ENCODE results near the gene ZNF320. TPM values are rescaled to one million over a fixed set of nuclear protein-coding genes. Genes with fewer than 3 reads are reported as not detected.

Gene ZNF320
- total and polyA plus RNA-seq, 10 of the 15 experiments (the other 5 are each of a cell fraction or from before 2014, with no cell fraction given) = 0.48 to 9.3 (median 1.3) TPM

GRCh38 chr19:52941941-52942385 is 44.5 kb upstream of the ZNF320 start:
- peak; percentile 62 for ATAC-seq
- H3K9me3 ChIP-seq (replicated peaks; ENCODE audit: control insufficient read depth, insufficient read depth, low read length) = no peaks in the 10 kb centered on the region; the same call in 1 of the 3 replicates
- no peak for DNase-seq (ENCODE audit: low read depth, low spot score)
- SMC1A ChIA-PET (ENCODE audit: uncharacterized antibody, unreplicated experiment) = no interaction called here
- H3K4me2 ChIP-seq (ENCODE audit: control insufficient read depth, insufficient read depth) = peak overlapping the region; percentile 79
- RAD21 ChIA-PET (ENCODE audit: unreplicated experiment) = no interaction called here
- H4K20me1 ChIP-seq (ENCODE audit: control insufficient read depth, insufficient read depth) = no peaks in the 10 kb centered on the region
- peak overlapping the region; percentile 84 for H3K9ac ChIP-seq (ENCODE audit: control insufficient read depth, insufficient read depth, low read length)
- WGBS (ENCODE audit: insufficient coverage, insufficient replicate concordance, low lambda C conversion rate, missing lambda C conversion rate) = 4% methylated on average over 26 of the region's 26 CpGs
- peaks cover 0 to under 1% of the 10 kb centered on the region in 2 experiments; a peak in 1 of 4 replicates for H3K36me3 ChIP-seq (ENCODE audit: control insufficient read depth in 2 of 2, insufficient read depth in 2 of 2, low read length in 1 of 2)
- peak overlapping the region; percentile 70 for H3K4me3 ChIP-seq
- H3K79me2 ChIP-seq (ENCODE audit: control insufficient read depth, insufficient read depth, low read length) = peaks cover 4% of the 10 kb centered on the region
- FAIRE-seq = no peak
- BruUV-seq (replicated peaks) = TSS peak; percentile 84
- POLR2A ChIA-PET = interaction anchor here (0.7 kb wide), 1 partner anchor 20 kb away, joined by 4 read pairs; no protein-coding TSS in a partner anchor
- H3K27ac ChIP-seq (ENCODE audit: control insufficient read depth, insufficient read depth) = peak overlapping the region; percentile 77
- TF ChIP-seq TBL1XR1 (IDR thresholded peaks at IDR 0.05; ENCODE audit: low read depth, low read length) = no peak
- TF ChIP-seq, protein P1, sequence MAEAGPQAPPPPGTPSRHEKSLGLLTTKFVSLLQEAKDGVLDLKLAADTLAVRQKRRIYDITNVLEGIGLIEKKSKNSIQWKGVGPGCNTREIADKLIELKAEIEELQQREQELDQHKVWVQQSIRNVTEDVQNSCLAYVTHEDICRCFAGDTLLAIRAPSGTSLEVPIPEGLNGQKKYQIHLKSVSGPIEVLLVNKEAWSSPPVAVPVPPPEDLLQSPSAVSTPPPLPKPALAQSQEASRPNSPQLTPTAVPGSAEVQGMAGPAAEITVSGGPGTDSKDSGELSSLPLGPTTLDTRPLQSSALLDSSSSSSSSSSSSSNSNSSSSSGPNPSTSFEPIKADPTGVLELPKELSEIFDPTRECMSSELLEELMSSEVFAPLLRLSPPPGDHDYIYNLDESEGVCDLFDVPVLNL (IDR thresholded peaks at IDR 0.05; ENCODE audit: low read depth, low read length) = peak; percentile 60; the same call in 1 of the 2 replicates
- TF ChIP-seq, protein P2, sequence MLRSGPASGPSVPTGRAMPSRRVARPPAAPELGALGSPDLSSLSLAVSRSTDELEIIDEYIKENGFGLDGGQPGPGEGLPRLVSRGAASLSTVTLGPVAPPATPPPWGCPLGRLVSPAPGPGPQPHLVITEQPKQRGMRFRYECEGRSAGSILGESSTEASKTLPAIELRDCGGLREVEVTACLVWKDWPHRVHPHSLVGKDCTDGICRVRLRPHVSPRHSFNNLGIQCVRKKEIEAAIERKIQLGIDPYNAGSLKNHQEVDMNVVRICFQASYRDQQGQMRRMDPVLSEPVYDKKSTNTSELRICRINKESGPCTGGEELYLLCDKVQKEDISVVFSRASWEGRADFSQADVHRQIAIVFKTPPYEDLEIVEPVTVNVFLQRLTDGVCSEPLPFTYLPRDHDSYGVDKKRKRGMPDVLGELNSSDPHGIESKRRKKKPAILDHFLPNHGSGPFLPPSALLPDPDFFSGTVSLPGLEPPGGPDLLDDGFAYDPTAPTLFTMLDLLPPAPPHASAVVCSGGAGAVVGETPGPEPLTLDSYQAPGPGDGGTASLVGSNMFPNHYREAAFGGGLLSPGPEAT (IDR thresholded peaks at IDR 0.05; ENCODE audit: low read depth) = 0 out of 2 replicates have a peak, but pooled peaks have one; percentile 11
- H2AFZ ChIP-seq (ENCODE audit: control insufficient read depth, low read depth, low read length) = peak overlapping the region; percentile 20
- intact Hi-C loops (cut with micrococcal nuclease; ENCODE audit: unreplicated experiment) (no loop called here), in situ Hi-C loops (cut with MboI) (loop anchor here (5.0 kb wide), 1 partner anchor 85 kb away; the partner anchor contains the start of gene ZNF468)
- no peaks in the 10 kb centered on the region for H3K27me3 ChIP-seq (replicated peaks in 1 of 2; ENCODE audit: control insufficient read depth in 2 of 2, insufficient read depth in 2 of 2, low read length in 1 of 2)
- peaks cover 3% of the 10 kb centered on the region for H3K4me1 ChIP-seq (ENCODE audit: control insufficient read depth, insufficient read depth, low read length)
- CTCF ChIA-PET = no interaction called here

All from GM12878 (cell line).